Activated CD4-positive, CD25-positive, alpha-beta regulatory T cell treated with anti-CD3 and anti-CD28 coated beads, Interleukin-2, amount 50 U/mL, for 24 hours (primary cell): ENCODE measurements around the gene ELF5.

ENCODE experiments used
- ATAC-seq, 2 donors: fragments of 150-1000 bp; cut with Tn5 transposase; one replicate each; pipeline ENCODE4 v1.10.0; 2021; ENCODE audit warnings: mild to moderate bottlenecking in 1 of 2, moderate library complexity in 1 of 2

The ELF5 gene

DNA sequence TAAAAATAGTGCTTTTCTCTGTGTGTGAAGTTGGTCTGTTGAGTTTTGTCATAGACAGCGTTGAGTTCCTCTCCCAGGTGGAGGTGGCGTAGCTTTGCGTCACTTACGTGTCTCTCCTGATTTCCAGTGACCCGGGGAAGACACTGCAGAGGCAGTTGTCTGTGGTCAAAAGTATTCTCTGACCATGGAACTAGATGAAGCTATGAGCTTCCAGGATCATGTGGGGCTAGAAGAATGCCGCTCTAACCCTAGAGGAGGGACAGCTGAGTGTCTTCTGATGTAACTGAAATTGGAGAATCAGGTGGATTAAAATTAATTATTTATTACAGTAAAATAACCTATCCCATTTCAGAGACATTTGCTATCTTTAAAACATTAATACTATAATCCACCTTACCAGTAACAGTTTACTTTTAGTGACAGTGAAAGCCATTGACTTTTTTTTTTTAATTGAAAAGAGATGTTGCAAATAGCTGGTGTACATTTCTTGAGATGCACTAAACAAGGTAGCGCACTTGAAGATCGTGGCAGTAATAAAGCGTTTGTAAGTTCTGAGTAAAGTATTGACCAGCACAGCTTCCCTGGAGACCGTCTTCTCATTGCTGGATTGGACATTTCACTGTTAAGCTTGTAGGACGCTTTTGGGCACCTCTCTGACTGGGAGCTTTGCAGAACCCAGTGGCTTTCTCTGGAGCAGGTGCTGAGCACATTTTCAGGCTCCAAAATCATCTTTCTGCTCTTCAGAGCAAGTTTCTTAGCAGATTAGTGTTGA, 65.2 kb downstream of the ELF5 start:
- ATAC-seq, result no peak

DNA sequence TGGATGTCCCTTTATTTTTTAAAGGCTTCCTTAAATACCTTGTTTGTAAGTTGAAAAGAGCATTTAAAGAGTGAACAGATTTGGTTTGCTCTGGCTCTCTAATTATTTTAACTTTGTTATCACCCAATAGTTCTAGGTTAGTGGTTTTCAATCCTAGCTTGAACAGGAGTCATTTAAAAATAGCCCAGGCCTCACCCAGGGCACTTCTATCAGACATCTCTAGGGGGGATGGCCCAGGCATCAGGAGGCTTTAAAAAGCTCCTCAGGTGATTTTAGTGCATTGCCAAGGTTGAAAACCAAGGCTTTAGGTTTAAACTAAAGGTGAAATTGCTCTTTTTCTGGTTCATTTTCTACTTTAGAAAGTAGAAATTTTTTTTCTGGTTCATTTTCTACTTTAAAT, 66.5 kb downstream of the ELF5 start:
- ATAC-seq, result no peak

DNA sequence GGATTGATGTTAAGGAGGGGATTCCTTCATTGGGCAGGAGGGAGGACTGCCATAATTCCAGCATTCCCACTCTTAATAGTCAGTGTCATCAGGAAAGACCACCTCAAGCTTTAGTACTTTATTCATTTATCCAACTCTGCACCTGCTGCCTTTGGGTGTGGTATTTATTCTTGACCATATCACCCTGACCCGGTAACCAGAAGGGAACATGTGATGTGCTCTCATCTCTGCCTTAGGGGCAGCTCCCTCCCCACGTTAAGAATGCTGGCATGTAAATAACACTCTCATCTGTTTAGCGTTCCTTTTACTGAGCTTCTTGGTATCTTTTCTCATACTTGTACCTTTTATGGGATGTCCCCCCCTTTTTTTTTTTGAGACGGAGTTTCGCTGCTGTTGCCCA, 67.2 kb downstream of the ELF5 start:
- ATAC-seq, result no peak

DNA sequence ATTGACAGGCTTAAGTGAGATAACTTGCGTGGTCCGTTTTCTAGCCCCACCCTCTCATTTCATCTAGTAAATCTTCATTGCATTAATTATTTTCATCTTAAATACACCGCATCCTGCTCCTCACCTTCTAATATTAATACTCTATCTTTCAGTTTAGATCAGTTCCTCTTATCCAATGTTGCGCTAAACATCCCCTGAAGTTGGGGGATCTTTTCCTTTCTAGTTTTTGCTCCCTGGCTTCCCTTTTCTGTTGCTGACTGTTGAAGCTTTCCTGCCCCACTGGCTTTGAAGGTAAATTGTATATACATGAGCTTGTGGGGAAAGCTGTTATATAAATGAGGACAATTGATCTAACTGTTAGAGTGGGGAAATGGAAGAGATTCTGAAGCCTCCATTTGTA, 67.6 kb downstream of the ELF5 start:
- no peak for ATAC-seq

DNA sequence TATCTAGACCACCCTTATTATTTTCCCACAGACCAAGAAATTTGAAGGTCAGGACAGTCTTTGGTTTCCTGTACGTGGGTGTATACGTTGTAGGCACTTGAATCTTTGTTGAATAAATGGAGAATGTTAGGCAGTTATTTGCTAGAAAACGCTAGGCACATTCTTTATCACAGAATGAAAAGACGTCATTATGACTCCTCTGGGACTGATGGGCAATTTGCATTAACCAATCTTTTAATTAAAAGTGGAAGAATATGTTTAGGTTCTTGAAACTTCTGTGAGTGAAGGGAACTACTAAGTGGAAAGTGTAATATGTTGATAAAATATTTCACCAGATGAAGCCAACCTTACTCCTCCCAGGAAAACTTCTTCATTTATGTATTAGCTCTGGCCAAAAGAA, 69.2 kb downstream of the ELF5 start:
- no peak for ATAC-seq

DNA sequence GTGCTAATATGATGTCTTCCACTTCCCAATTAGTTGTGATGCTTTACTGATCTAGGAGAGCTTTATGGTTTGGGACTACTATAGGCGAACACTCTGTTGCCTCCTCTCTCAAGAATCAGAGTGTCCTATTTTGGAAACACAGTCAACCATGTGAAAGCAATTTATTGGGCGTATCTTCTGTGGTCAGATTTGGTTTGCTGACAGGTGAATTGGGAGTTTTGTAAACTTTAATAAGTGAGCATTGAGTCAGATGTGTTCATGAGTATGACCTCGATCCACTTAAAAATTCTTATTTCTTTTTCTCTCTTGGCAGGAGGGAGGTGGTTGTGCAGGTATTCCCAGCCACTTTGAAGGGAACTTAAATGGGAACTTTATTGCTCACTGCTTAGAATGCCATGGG, 70.5 kb downstream of the ELF5 start:
- no peak for ATAC-seq

DNA sequence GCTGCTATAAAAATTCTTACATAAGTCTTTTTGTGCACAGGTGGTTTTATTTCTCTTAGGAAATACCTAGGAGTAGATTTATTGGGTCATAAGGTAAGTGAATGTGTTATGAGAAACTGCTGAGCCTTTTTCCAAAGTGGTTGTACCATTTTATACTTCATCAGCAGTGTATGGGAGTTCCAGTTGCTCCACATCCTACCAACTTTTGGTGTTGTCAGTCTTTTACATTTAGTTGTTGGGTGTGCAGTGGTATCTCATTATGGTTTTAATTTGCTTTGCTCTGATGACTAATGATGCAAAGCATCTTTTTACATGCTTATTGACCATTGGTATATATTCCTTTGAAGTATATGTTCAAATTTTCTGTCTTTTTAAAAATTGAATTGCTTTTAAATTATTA, 71.8 kb downstream of the ELF5 start:
- ATAC-seq, result no peak

DNA sequence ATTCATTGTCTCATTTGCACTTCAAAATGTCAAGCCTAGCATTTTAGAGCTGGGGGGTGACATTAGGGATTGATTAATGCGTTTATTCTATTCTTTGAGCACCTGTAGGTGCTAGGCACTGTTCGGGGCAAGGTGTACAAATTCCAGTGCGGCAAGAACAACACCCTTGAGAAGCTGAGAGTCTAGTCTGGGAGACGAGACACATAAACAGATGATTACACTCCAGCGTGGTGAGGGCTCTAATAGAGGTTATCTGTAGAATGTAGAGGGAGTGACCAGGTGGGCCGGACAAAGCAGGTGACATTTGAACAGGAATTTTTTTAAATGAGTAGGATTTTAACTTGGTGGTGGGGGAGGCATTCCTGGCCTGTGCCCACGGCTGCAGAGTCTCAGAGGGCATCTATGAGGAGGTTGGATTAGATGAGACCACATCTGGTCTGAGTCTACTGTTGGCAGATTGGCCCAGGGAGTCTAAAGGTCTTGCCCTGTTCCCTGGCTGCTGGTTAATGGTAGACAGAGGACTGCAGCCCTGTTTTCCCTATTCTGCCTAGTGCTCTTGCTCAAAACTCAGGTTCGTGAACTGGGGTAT, 73.9 kb downstream of the ELF5 start:
- ATAC-seq, result no peak

DNA sequence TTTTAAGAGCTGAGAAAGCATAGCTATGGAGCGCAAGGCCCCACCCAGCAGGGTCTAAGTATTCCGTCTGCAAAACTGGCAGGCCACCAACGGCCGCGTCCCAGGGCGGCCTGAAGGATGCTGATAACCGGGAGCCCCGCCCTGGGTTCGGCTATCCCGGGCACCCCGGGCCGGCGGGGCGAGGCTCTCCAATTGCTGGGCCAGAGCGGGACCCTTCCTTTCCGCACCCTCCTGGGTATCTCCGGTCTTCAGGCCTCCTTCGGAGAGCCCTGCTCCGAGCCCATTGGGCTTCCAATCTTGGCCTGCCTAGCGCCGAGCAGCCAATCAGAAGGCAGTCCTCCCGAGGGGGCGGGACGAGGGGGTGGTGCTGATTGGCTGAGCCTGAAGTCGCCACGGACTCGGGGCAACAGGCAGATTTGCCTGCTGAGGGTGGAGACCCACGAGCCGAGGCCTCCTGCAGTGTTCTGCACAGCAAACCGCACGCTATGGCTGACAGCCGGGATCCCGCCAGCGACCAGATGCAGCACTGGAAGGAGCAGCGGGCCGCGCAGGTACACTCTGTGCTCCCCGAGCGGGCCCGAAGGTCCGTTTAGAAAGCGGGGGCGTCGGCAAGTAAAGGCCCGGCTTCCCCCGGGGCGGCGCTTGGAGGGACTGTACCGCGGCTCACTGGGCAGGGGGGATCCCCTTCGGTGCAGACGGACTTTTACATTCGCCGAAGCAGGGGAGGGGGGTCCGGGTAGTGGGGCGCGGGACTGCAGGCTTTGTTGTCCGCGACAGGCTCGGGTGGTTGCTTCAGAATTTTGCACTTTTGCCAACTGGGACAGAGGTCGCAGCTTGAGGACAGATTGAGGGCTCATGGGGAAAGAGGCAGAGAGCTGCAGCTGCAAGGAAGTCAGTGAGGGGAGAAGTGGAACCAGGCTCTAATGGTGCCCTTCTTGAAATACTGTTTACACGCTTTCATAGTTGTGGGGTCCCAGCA, 74.8 kb downstream of the ELF5 start, which contains the start of gene CAT:
CAT (plus strand) TSS at position 406 of the 979 bp plus-strand sequence; CDS start at position 486, 80 bp downstream.
- ATAC-seq, result peak; percentile 98 to 99

DNA sequence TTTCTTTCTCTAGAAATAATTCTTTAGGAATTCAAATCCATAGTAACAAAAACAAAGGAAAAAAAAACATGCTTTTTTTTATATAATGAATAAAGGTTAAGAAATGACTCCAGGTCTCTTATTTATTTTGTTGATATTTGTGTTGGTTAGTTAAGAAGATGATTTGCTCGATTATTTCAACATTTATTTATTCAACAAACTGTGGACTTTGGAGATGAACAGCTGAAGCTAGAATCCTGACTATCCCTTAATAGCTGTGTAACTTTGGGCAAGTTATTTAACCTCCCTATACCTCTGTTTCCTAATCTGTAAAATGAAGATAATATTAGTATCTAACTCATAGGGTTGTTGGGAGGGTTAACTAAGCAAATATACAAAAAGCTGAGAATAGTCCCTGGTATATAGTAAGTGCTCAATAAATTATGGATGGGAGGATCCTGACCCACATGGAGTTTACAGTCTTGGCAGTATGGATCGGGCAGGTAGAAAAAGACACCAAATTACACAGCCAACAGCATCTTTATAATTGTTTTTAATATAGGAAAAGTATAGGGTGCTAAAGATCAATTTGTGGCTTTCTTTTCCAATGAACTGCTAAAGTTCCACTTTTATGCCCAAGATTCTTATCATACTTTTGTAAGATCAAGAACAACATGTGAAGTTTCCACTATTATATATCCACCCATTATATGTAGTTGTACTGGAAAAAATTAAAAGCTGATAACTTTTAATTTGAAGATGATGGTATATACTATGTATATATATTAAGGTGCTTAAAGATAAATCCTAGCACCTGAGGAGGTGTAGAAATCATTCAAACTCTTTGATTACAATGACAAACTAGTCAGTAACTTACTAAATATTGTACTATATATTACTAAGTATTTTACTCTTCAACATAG, 76.1 kb downstream of the ELF5 start:
- no peak for ATAC-seq

DNA sequence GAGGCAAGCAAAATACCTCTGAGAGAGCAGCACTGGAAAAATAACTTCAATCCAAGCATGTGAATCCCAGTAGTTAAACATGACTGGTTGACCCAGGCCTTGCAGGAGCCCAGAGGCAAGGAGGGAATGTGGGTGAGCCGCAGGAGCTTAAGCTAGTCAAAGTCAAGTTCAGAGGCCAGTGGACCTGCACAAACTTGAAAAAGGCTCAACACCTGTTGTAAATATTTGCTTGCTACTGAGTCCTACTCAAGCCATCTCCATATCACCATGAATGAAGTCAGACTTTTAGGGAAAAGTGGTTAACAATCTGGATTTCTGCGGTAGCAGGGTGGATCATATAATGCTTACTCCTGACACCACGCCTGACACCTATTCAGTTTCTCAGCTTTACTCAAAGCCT, 79.7 kb downstream of the ELF5 start:
- no peak for ATAC-seq

DNA sequence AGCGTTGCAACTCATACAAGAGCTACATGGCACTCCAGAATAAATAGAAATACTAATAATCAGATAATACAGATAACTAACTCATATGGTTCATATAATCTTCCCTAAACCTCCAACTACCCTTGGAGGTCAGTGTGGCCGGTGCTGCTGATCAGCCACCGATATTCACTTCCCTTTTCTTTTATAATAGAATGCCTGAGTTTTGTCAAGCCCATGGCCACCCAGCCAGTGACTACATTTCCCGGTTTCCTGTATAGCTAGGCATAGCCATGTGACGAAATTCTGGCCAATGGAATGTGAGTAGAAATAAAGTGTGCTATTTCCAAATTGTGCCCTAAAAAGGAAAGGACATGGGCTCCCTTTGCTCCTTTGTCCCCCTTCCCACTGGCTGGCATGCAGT, 80.8 kb downstream of the ELF5 start:
- no peak for ATAC-seq

DNA sequence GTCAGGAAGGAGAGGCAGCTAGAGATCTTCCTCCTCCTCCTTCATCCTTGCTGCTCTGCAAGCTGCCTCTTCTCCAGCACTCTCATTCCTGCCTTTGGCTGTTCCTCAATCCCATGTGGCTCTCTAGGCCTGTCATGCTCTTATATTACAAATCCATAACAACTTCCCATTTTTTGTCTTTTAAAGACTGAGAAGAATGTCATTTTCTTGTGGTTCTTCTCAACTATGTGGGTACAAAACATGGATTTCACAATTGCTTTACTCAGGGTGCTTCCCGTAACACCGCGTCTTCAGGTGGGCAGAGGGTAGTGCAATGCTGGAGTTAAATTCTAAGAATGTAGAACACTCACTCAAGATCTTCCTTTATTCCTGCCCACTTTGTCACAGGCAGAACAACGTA, 81.6 kb downstream of the ELF5 start:
- no peak for ATAC-seq
